Measurements from ENCODE around the gene MFAP4.
A peak's percentile ranks its signal among the peaks of the same experiment; 100 is the strongest.

The MFAP4 gene

GRCh38 chr17:19384723-19385391 lies 2.1 kb downstream of the MFAP4 start:
- no peak for DNase-seq

- DNase-seq, result no peak
These were observed 3.1 kb downstream of the MFAP4 start for GRCh38 chr17:19383681-19384470.

- no peak for DNase-seq
These were observed 4.2 kb downstream of the MFAP4 start for GRCh38 chr17:19382531-19383444.

GRCh38 chr17:19381741-19382444 lies 5.1 kb downstream of the MFAP4 start:
- no peak for DNase-seq

GRCh38 chr17:19381361-19381740 lies 5.6 kb downstream of the MFAP4 start:
- no peak for DNase-seq

- no peak for DNase-seq
These were observed 6.3 kb downstream of the MFAP4 start for GRCh38 chr17:19380481-19381301.

GRCh38 chr17:19379361-19380065 lies 7.5 kb downstream of the MFAP4 start:
- no peak for DNase-seq

GRCh38 chr17:19378416-19379360 lies 8.3 kb downstream of the MFAP4 start, which contains the start of gene MAPK7:
MAPK7 (plus strand) TSS chr17:19378498; CDS start chr17:19378901, 403 bp downstream.
- no peak for DNase-seq

- DNase-seq, result peak; percentile 96
These were observed 9.2 kb downstream of the MFAP4 start for GRCh38 chr17:19377602-19378415.

- no peak for DNase-seq
These were observed 10.2 kb downstream of the MFAP4 start for GRCh38 chr17:19376811-19377210.

GRCh38 chr17:19375732-19376131 lies 11.3 kb downstream of the MFAP4 start:
- no peak for DNase-seq

GRCh38 chr17:19374136-19374535 lies 12.9 kb downstream of the MFAP4 start:
- DNase-seq, result no peak

GRCh38 chr17:19372866-19373504 lies 14.0 kb downstream of the MFAP4 start:
- no peak for DNase-seq

GRCh38 chr17:19372439-19372838 lies 14.6 kb downstream of the MFAP4 start:
- DNase-seq, result no peak

GRCh38 chr17:19372011-19372370 lies 15.0 kb downstream of the MFAP4 start:
- DNase-seq, result no peak

GRCh38 chr17:19371259-19372010 lies 15.6 kb downstream of the MFAP4 start:
- DNase-seq, result no peak

- no peak for DNase-seq
These were observed 16.5 kb downstream of the MFAP4 start for GRCh38 chr17:19370493-19370960.

Measured in activated CD4-positive, alpha-beta T cell treated with anti-CD3 and anti-CD28 coated beads, Interleukin-2, amount 50 U/mL, for 48 hours (primary cell).